ENCODE measurements around the gene FHOD3. TPM values are rescaled to one million over a fixed set of nuclear protein-coding genes. Genes with fewer than 3 reads are reported as not detected.
A peak's percentile ranks its signal among the peaks of the same experiment; 100 is the strongest.

Gene FHOD3
- total and polyA plus RNA-seq, 11 donors: 109 to 532 (median 262) TPM

DNA sequence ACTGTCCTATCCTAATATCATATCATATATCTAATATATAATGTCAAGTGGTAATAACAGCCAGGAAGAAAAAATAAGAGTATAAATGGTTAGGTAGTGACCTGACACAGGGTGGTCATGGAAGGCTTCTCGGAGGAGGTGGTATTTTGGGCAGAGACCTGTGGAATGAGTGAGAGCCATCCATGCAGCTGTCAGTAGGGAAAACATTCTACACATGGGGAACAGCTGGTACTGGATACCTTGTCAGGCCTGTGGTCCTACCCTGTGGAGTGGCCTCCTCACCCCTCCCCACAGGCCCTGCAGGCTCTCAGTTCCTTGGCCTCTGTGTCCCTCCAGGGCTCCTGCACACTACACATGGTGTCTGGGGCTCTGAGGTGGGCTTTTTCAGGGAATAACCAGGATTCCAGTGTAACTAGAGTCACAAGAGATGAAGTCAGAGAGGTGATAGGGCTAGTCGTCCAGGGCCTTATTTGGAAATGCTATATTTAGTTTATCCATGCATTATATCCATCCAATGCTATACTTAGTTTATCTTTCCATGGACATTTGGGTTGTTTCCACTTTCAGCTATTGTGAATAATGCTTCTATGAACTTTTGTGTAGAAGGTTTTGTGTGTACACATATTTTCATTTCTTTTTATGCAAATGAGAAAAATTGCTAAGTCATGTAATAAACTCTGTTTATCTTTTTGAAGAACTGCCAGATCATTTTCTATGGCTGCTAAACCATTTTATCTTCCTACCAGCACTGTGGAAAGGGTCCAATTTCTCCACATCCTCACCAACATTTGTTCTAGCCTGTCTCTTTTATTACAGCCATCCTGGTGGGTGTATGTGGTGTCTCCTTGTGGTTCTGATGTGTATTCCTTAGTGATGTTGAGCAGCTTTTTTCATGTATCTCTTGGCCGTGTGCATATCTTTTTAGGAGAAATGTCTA is 455.7 kb downstream of the FHOD3 start:
- Histone ChIP-seq H3K27me3 (no peaks in the 10 kb centered on the region), H3K27ac (peak overlapping the region in 8 of 12 donors; percentile 6 to 66 (median 52)), H3K36me3 (peaks cover 0 to 8% (median 0%) of the 10 kb centered on the region in 9 donors), H3K4me1 (peaks cover 0 to 19% (median 6%) of the 10 kb centered on the region in 12 donors), H3K4me3 (no peak overlapping the region), H3K9me3 (no peaks in the 10 kb centered on the region)
- peak; percentile 21 to 44 (median 30) for ATAC-seq
- 33 to 39% (median 37%) methylated on average over 3 of the region's 3 CpGs for WGBS, 4 donors
- DNase-seq: no peak
- intact Hi-C loops (cut with DNase I): loop anchor here in 2 of 10 donors (10.0 kb wide), 2 partner anchors 288 to 458 kb away; partner anchors contain the start of gene FHOD3 (in 1 of the 2)
- TF ChIP-seq, protein P1, sequence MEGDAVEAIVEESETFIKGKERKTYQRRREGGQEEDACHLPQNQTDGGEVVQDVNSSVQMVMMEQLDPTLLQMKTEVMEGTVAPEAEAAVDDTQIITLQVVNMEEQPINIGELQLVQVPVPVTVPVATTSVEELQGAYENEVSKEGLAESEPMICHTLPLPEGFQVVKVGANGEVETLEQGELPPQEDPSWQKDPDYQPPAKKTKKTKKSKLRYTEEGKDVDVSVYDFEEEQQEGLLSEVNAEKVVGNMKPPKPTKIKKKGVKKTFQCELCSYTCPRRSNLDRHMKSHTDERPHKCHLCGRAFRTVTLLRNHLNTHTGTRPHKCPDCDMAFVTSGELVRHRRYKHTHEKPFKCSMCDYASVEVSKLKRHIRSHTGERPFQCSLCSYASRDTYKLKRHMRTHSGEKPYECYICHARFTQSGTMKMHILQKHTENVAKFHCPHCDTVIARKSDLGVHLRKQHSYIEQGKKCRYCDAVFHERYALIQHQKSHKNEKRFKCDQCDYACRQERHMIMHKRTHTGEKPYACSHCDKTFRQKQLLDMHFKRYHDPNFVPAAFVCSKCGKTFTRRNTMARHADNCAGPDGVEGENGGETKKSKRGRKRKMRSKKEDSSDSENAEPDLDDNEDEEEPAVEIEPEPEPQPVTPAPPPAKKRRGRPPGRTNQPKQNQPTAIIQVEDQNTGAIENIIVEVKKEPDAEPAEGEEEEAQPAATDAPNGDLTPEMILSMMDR (IDR thresholded peaks at IDR 0.05): no peak
- no peak for TF ChIP-seq POLR2A (IDR thresholded peaks at IDR 0.05)

DNA sequence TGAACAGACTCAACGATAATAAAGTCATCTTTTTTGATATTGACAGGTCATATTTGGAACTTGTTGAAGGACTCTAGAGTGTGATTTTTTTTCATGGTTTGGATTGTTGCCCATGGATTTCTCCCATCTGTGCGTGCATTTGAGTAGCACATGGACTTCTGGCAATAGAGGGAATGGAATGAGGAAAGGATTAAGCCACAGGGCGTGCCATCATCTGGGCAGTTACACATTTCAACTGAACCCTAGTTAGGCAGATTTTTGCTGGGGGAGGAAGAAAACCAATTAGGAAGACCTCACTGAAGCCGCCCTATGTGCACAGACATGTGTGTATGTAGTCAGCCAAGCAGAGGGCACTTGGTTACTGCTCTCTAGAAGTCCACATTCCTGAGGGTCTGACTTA is 458.7 kb downstream of the FHOD3 start:
- H3K4me3 ChIP-seq: no peak overlapping the region
- H3K4me1 ChIP-seq: peaks cover 0 to 23% (median 8%) of the 10 kb centered on the region in 12 donors
- intact Hi-C loops (cut with DNase I): loop anchor here in 8 of 10 donors (2.0 to 10.0 kb wide), 6 partner anchors 51 to 461 kb away; partner anchors contain the start of gene FHOD3 (in 1 of the 8)
- H3K27me3 ChIP-seq: no peaks in the 10 kb centered on the region
- ATAC-seq (peak in 2 of 4 donors; percentile 3 to 19), DNase-seq (no peak)
- no peaks in the 10 kb centered on the region for H3K9me3 ChIP-seq
- H3K36me3 ChIP-seq: peaks cover 0 to 12% (median 5%) of the 10 kb centered on the region in 9 donors
- TF ChIP-seq, protein P1 (IDR thresholded peaks at IDR 0.05): no peak
- TF ChIP-seq POLR2A (IDR thresholded peaks at IDR 0.05): no peak
- 41 to 50% (median 45%) methylated on average over 4 of the region's 4 CpGs for WGBS, 4 donors
- H3K27ac ChIP-seq: no peak overlapping the region

DNA sequence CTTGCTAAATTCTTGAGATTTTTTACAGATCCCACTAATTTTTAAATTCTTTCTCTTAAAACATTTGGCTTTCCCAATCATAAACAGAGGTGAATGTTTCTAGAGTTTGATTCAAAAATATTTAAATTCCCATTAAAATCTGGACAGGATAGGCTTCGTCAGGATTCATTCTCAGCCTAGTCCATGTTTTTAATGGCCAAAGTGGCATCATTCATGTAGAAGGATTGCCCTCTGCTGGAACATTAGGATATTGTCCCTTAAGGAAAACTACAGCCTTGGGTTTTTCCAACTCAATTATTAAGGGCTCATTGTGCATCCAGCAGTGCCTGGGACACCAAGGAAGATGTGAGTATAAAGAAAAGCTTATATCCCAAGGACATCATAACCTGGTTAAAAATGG is 459.6 kb downstream of the FHOD3 start:
- H3K27ac ChIP-seq: no peak overlapping the region
- DNase-seq (no peak), ATAC-seq (peak in 2 of 4 donors; percentile 46 to 51)
- intact Hi-C loops (cut with DNase I): loop anchor here in 8 of 10 donors (2.0 to 10.0 kb wide), 6 partner anchors 50 to 462 kb away; partner anchors contain the start of gene FHOD3 (in 1 of the 8)
- H3K9me3 ChIP-seq: no peaks in the 10 kb centered on the region
- TF ChIP-seq, protein P1 (IDR thresholded peaks at IDR 0.05): peak; percentile 40 to 70 (median 55)
- no peak for TF ChIP-seq POLR2A (IDR thresholded peaks at IDR 0.05)
- peaks cover 0 to 19% (median 11%) of the 10 kb centered on the region in 9 donors for H3K36me3 ChIP-seq
- H3K4me3 ChIP-seq: no peak overlapping the region
- peaks cover 0 to 23% (median 8%) of the 10 kb centered on the region in 12 donors for H3K4me1 ChIP-seq
- WGBS, 4 donors: 3 to 20% (median 14%) methylated on average over 1 of the region's 1 CpG
- H3K27me3 ChIP-seq: no peaks in the 10 kb centered on the region

DNA sequence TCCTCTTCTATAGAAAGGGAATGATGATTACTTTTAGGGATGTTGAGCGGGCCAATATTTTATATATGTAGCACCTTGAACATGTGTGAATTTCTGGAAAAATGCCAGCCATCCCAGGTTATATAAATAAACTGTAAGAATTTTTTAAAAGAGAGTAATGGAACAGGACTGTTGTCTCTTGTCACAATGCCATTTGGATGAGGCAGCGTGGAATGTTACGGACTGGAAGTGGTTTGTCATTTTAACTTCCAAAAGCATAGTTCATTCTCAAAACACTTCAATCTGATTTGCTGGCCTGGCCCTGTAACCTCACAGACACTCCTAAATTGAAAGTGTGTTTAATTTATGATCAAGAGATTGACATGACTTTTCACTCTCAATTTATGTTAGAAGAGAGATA is 460.5 kb downstream of the FHOD3 start:
- TF ChIP-seq POLR2A (IDR thresholded peaks at IDR 0.05): no peak
- TF ChIP-seq, protein P1 (IDR thresholded peaks at IDR 0.05): no peak
- DNase-seq: no peak
- Histone ChIP-seq H3K4me1 (peaks cover 0 to 21% (median 6%) of the 10 kb centered on the region in 12 donors), H3K36me3 (peaks cover 0 to 27% (median 13%) of the 10 kb centered on the region in 9 donors), H3K27me3 (no peaks in the 10 kb centered on the region), H3K27ac (peak overlapping the region in 1 of 12 donors; percentile 54), H3K9me3 (no peaks in the 10 kb centered on the region), H3K4me3 (no peak overlapping the region)
- WGBS, 4 donors: 60 to 68% (median 65%) methylated on average over 3 of the region's 3 CpGs
- ATAC-seq: no peak
- intact Hi-C loops (cut with DNase I): loop anchor here in 8 of 10 donors (2.0 to 10.0 kb wide), 6 partner anchors 49 to 463 kb away; partner anchors contain the start of gene FHOD3 (in 1 of the 8)
